Esophagus muscularis mucosa (tissue), 4 donors: Measurements from ENCODE around the gene CCDC47. TPM values are rescaled to one million over a fixed set of nuclear protein-coding genes. Genes with fewer than 3 reads are reported as not detected.

Source experiments
- DNase-seq: peaks from one replicate; pipeline ENCODE4 v3.0.0-alpha.2; 2017; ENCODE audit errors: extremely low spot score
- H3K27ac ChIP-seq, 4 donors: fragments of 200-600 bp; sonication (generic); replicated peaks in 1 of 4; 1 replicate in 3 of 4; 2 replicates in 1 of 4; pipeline ENCODE4 v1.5.1; 2016 to 2019; ENCODE audit warnings: mild to moderate bottlenecking in 1 of 4
- H3K27me3 ChIP-seq, 4 donors: fragments of 200-600 bp; sonication (generic); one replicate each; pipeline versions ENCODE4 v1.5.1 to v1.6.0; 2016 to 2019
- H3K36me3 ChIP-seq, 4 donors: fragments of 200-600 bp; sonication (generic); one replicate each; pipeline ENCODE4 v1.5.1; 2016 to 2019
- H3K4me1 ChIP-seq, 4 donors: fragments of 200-600 bp; sonication (generic); one replicate each; pipeline ENCODE4 v1.5.1; 2016 to 2019
- H3K4me3 ChIP-seq, 4 donors: fragments of 200-600 bp; sonication (generic); 1 replicate in 2 of 4; 2 replicates in 2 of 4; pipeline ENCODE4 v1.5.1; 2016 to 2019; ENCODE audit warnings: mild to moderate bottlenecking in 4 of 4, moderate library complexity in 1 of 4
- H3K9me3 ChIP-seq, 4 donors: fragments of 200-600 bp; sonication (generic); 1 replicate in 3 of 4; 2 replicates in 1 of 4; pipeline ENCODE4 v1.5.1; 2016 to 2019
- EP300 ChIP-seq: sonication (generic); formaldehyde crosslinking; IDR thresholded peaks from one replicate; pipeline ENCODE4 v1.6.1; 2017; ENCODE audit warnings: antibody characterized with exemption
- POLR2A ChIP-seq: fragments of 450-650 bp; IDR thresholded peaks from one replicate; pipeline ENCODE4 v1.6.1; 2017; ENCODE audit warnings: antibody characterized with exemption, moderate library complexity, mild to moderate bottlenecking, low read depth
- POLR2AphosphoS5 ChIP-seq, 2 donors: sonication (generic); formaldehyde crosslinking; IDR thresholded peaks; one replicate each; pipeline ENCODE4 v1.6.1; 2017; ENCODE audit warnings: antibody characterized with exemption in 2 of 2
- WGBS: methylation state at CpG from one replicate; pipeline ENCODE4 v1.1.5; 2018; 5-methylcytosine and 5-hydroxymethylcytosine counted together
- intact Hi-C: fragments of 100-400 bp; cut with DNase I; formaldehyde crosslinking; loops from one replicate; pipeline ENCODE4 v1.15.1; 2023
- total RNA-seq, 4 donors: library from RNA; depleted of rRNA; stranded (reverse); fragments of >200 nt; gene quantifications; one replicate each; pipeline versions ENCODE4 v1.1.0 to v1.2.1, GENCODE V29; 2016
- TF ChIP-seq, protein P1 (sequence below), 3 experiments: fragments of 200-600 bp in 2 of 3; fragments of 450-650 bp in 1 of 3; sonication (generic) in 2 of 3; IDR thresholded peaks; one replicate each; pipeline ENCODE4 v1.5.1; 2017 to 2019; ENCODE audit warnings: antibody characterized with exemption in 3 of 3, mild to moderate bottlenecking in 2 of 3, moderate library complexity in 1 of 3

CCDC47 gene
- total RNA-seq, 4 donors from 2014 or later, result 47.3 to 60.7 (median 56.2) TPM

GRCh38 chr17:63695889-63696288 is 77.5 kb downstream of the CCDC47 start:
- DNase-seq, result no peak
- peaks cover 13 to 51% (median 40%) of the 10 kb centered on the region in 4 donors for H3K4me1 ChIP-seq
- TF ChIP-seq POLR2AphosphoS5 (IDR thresholded peaks at IDR 0.05) (no peak), EP300 (no peak), POLR2A (no peak)
- TF ChIP-seq, protein P1, sequence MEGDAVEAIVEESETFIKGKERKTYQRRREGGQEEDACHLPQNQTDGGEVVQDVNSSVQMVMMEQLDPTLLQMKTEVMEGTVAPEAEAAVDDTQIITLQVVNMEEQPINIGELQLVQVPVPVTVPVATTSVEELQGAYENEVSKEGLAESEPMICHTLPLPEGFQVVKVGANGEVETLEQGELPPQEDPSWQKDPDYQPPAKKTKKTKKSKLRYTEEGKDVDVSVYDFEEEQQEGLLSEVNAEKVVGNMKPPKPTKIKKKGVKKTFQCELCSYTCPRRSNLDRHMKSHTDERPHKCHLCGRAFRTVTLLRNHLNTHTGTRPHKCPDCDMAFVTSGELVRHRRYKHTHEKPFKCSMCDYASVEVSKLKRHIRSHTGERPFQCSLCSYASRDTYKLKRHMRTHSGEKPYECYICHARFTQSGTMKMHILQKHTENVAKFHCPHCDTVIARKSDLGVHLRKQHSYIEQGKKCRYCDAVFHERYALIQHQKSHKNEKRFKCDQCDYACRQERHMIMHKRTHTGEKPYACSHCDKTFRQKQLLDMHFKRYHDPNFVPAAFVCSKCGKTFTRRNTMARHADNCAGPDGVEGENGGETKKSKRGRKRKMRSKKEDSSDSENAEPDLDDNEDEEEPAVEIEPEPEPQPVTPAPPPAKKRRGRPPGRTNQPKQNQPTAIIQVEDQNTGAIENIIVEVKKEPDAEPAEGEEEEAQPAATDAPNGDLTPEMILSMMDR (IDR thresholded peaks at IDR 0.05), result no peak

More at GRCh38 chr17:63695889-63696288, 77.5 kb downstream of the CCDC47 start:
- no peak overlapping the region for H3K4me3 ChIP-seq
- H3K27ac ChIP-seq, result peak overlapping the region in 2 of 4 donors; percentile 37 to 40
- H3K27me3 ChIP-seq, result peaks cover 0 to 18% (median 0%) of the 10 kb centered on the region in 4 donors
- intact Hi-C loops, result no loop called here
- H3K9me3 ChIP-seq, result no peaks in the 10 kb centered on the region
- WGBS, result 90% methylated on average over 2 of the region's 6 CpGs
- H3K36me3 ChIP-seq, result peaks cover 33 to 48% (median 46%) of the 10 kb centered on the region in 4 donors

Other genes starting within 250 kb of the CCDC47 start
- 10 to 100 TPM; 24.9 to 45.2 (median 34.2) TPM for gene DCAF7, start 223.1 kb downstream of the CCDC47 start, total RNA-seq
- gene TACO1, start 172.7 kb downstream of the CCDC47 start, total RNA-seq, result 10 to 100 TPM in 3 of 4 donors, 1 to 10 TPM in 1; 9.4 to 35.0 (median 14.8) TPM
- gene MAP3K3, start 151.2 kb downstream of the CCDC47 start, total RNA-seq, result 100 to 1,000 TPM in 1 of 4 donors, 10 to 100 TPM in 3; 67.7 to 132 (median 86.6) TPM
- 10 to 100 TPM in 2 of 4 donors, 1 to 10 TPM in 2; 3.1 to 14.9 (median 8.0) TPM for gene LIMD2, start 73.5 kb downstream of the CCDC47 start, total RNA-seq
- 10 to 100 TPM; 18.2 to 20.5 (median 20.1) TPM for gene STRADA, start 31.8 kb downstream of the CCDC47 start, total RNA-seq
- 10 to 100 TPM; 80.4 to 93.9 (median 84.3) TPM for gene DDX42, start 573 bp upstream of the CCDC47 start, total RNA-seq
- 100 to 1,000 TPM in 1 of 4 donors, 10 to 100 TPM in 3; 71.2 to 117 (median 92.1) TPM for gene PSMC5, start 53.8 kb upstream of the CCDC47 start, total RNA-seq
- 10 to 100 TPM; 46.8 to 72.4 (median 56.2) TPM for gene FTSJ3, start 54.1 kb upstream of the CCDC47 start, total RNA-seq
- gene SMARCD2, start 69.1 kb upstream of the CCDC47 start, total RNA-seq, result 100 to 1,000 TPM; 112 to 136 (median 127) TPM
- gene CSH2, start 100.1 kb upstream of the CCDC47 start, total RNA-seq, result not detected
- gene GH2, start 108.3 kb upstream of the CCDC47 start, total RNA-seq, result not detected
- not detected for gene CSH1, start 123.0 kb upstream of the CCDC47 start, total RNA-seq
- not detected for gene CSHL1, start 137.7 kb upstream of the CCDC47 start, total RNA-seq
- not detected for gene GH1, start 145.2 kb upstream of the CCDC47 start, total RNA-seq
- gene CD79B, start 158.7 kb upstream of the CCDC47 start, total RNA-seq, result 1 to 10 TPM; 2.1 to 6.1 (median 5.8) TPM
- under 1 TPM; under 0.01 to 0.71 (median 0.20) TPM for gene SCN4A, start 199.3 kb upstream of the CCDC47 start, total RNA-seq
- under 1 TPM in 3 of 4 donors, not detected in 1; 0.23 to 0.42 (median 0.39) TPM for gene PRR29, start 224.8 kb upstream of the CCDC47 start, total RNA-seq
- 10 to 100 TPM; 22.4 to 75.1 (median 58.1) TPM for gene ICAM2, start 247.0 kb upstream of the CCDC47 start, total RNA-seq